HG03565 (cell line): Measurements from ENCODE around the gene DLG5.

ENCODE experiments used
- ATAC-seq: cut with Tn5 transposase; IDR thresholded peaks from one replicate; pipeline ENCODE4 v1.9.1; 2021; ENCODE audit warnings: mild to moderate bottlenecking, moderate library complexity; ENCODE audit not compliant: unreplicated experiment

The DLG5 gene

DNA sequence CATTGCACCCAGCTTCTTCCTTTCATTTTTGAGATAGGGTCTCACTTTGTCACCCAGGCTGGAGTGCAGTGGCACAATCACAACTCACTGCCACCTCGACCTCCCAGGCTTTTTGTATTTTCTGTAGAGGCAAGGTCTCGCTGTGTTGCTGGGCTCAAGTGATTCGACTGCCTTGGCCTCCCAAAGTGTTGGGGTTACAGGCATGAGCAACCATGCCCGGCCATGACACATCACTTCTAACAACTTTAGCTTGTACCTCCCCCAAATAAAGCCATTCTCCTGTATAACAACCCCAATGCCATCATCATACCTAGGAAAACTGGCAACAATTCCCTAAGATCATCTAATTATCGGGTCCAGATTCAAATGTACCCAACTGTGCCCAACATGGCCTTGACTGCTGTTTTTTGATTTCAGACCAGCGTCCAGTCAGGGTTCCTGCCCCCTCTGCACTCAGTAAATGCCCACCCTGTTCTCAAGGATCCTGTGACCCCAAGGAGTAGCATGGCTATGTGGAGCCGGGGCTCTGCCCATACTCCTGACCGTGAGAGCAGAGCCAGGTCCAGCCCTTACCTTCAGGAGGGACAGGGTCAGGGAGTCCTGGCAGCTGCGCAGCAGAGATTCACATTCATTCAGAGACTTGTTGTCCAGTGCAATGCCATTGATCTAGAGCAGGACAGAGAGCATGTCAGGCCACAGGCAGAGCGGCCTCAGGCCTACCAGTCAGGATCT, 102.6 kb downstream of the DLG5 start:
- ATAC-seq: no peak

DNA sequence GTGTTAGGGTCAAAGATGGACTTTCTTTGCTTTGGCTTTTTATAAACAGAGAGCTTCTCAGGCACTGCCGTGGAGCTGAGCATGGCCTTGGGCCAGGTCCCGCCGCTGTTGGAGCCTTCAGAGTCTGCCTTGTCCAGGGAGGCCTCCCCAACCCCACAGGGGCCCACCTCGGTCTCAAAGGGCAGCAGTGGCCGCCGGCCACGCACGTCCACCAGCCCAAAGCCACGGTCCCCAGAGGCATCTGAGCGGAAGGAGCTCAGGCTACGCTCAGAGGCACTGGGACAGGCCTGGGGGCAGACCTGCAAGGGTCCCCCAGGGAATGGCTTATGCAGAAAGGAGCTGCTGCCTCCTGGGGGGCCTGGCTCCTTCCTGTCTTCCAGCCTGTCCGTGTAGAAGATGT, 105.0 kb downstream of the DLG5 start:
- no peak for ATAC-seq

DNA sequence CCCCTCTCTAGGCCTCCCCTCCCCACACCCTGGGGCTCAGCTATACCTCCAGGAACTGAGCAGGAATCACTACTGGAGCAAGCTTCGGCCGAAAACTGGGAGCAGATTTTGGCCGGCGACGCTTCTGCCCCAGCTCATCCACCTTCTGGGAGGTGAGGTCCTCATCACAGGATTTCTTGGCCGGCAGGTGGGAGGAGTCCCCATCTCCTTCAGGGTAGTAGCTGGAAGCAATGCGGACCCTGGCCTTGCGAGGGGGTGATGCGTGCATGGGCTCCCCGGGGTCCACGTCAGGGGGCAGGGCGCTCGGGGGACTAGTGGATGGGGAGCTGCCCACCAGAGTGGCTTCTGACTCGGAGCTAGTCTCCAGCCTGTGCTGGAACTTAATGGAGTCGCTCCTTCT, 105.5 kb downstream of the DLG5 start:
- ATAC-seq: no peak

GRCh38 chr10:77820349-77820748, 106.2 kb downstream of the DLG5 start:
- ATAC-seq: no peak

DNA sequence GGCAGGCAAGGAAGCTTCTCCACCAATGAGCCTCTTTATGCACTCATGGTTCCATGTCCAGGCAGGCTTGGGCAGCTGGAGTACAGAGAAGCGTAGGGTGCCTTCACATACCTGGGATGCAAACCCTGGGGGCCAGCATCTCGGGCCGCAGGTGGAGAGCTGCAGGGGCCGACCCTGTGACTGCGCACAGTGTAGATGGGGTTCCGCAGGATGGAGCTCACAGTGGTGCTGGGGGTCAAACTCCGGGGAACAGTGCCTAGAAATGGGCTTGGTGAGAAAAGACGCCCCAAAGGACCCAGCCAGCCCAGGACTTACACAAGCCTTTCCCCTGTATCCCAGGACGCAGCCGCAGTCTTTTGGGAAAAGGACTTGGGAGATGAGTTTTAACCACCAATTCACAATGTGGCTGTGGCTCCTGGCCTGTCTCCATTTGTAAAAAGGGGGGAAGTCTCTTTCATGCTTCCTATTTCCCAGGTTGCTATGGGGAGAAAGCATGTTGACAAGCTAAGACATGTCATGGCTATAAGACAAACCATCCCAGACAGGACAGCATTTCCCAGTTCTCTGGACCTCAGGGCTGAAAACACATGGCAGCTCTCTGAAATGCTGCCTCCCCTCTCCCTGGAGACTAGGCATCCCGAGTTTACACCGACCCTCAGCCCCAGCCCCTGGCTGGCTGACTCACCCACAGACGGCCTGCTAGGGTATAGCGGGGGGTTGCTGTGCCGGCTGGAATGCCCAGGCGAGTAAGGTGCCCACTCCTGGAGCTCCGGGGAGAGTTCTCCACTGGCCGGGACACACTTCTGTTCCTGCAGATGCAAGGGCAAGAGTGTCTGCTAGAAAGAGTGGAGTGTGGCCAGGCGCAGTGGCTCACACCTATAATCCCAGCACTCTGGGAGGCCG, 107.1 kb downstream of the DLG5 start:
- no peak for ATAC-seq

DNA sequence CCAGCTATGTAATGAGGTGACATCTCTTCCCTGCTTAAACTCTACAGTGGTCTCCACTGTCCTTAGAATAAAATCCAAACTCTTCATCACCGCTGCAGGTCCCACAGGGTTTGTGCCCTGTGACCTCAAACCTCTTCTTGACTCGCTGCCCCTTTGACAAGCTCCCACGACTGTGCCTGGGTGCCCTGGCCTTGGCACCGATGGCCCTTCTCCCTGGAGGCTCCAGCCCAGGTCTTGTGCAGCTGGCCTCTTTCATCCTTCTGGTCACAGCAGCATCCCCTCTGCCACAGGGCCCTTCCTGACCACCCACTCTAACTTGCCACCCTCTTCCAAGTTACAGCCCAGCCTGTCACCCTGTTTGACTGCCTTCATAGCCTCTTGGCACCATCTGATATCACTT, 108.2 kb downstream of the DLG5 start:
- no peak for ATAC-seq

DNA sequence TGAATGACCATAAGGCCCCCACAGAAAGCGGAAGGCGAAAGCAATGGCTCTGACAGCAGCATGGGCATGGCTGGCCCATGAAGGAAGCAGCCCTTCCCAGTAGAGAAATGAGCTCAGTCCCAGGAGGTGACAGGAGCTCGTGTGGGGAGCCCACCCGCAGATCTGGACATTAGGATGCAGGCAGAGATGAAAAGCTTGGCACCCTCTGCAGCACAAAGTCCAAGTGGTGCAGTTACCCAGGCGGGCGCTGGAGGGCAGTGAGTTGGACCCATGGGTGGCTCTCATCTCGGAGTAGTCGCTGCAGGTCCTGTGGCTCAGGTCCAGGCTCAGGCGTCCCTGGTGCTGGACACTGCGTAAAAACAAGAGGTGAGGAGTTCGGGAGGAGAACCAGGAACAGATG, 109.0 kb downstream of the DLG5 start:
- no peak for ATAC-seq

DNA sequence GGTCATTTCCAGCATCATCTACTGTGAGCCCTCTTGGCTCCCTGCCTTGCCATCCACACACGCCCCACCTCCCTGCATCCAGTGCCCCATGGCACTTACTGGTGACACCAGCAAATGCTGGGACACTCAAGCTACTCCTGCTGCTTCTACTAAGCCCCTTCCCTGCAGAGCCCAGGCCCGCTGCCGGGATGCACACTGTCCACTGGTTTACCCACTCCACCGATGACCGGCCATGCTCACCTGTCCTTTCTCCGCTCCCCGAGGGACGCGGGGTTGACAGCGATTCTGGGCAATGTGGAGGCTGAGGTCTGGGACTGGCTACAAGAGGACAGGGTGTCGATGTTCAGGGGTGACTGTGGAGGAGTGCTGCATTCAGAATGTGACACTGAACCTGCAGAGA, 110.2 kb downstream of the DLG5 start:
- no peak for ATAC-seq

DNA sequence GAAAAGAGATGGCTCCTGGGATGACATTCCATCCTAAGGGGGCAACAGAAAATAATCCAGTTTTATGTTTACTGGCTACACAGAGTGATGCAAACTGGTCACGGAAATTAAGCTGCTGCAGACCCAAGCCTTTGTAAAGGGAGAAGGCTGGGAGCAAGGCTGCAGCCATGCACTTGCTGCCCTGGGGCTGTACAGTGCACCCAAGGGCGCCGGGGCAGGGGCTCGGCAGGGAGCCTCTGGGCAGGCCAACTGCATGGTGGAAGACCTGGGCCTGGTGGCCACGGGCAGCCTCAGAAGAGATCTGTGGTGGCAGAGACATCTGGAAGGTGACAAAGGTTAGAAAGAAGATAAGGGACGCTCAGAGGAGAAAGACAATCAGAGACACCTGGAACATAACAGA, 113.8 kb downstream of the DLG5 start:
- ATAC-seq: no peak

GRCh38 chr10:77811831-77812430, 114.6 kb downstream of the DLG5 start:
- no peak for ATAC-seq

DNA sequence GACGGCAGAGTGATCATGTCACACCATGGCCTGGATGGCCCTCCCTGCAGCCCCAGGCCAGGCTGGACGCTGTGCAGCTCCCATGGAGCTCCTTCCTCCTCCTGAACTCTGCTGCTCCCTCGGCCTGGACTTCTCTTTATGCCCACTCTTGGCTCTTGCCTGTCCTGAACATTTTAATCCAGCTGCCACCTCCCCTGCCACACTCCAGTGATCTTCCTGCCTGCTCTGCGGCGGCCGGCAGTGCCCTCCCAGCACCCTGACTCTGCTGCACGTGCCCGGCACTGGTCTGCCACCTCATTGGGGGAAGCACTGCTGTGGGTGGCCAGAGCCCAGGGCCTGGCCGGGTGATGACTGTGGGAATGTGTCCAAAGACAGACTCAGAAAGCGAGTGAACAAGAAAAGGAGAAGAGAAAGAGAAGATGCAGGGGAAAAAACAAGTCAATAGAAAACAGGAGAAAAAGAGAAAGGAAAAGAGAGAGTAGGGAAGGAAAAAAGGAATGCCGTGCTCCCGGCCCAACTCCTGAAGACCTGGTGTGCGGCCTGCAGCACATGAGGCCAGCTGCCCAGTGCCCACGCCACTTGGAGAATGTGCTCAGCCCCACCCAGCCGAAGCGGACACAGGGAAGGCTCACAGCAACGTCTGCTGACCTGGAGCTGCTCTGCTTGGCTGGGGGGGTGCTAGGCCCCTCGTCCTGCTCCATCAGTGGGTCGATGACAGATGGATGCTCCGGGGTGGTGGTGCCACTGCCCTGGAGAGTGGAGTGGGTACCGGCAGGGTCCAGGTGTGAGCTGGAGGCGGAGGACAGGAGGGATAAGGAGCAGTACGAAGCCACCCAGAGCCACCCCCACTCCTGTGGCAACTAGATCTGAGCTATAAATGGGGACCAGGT, 115.9 kb downstream of the DLG5 start:
- no peak for ATAC-seq

GRCh38 chr10:77809336-77809735, 117.2 kb downstream of the DLG5 start:
- ATAC-seq: no peak

- no peak for ATAC-seq
Observed at GRCh38 chr10:77807706-77808105, 118.8 kb downstream of the DLG5 start.

GRCh38 chr10:77806511-77807157, 119.9 kb downstream of the DLG5 start:
- ATAC-seq: no peak

DNA sequence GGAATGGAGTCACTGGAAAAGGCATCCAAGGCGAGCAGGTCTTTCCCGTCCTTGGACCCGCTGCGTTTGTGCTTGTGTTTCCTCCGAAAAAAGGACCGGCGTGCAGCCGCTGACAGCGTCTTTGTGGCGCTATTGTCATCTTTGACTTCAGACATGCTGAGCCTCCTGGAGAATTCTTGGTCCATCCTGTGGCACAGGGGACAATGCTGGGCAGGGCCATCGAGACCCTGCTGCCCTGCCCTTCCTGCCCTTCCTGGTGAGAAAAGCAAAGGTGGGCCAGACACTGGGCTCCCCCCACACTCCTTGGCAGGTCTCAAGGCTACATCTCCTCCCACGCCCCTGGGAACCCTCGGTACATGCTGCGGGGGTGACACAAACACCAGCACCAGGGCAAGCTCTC, 120.9 kb downstream of the DLG5 start:
- ATAC-seq: no peak

- ATAC-seq: no peak
Observed at GRCh38 chr10:77804371-77804770, 122.2 kb downstream of the DLG5 start.

DNA sequence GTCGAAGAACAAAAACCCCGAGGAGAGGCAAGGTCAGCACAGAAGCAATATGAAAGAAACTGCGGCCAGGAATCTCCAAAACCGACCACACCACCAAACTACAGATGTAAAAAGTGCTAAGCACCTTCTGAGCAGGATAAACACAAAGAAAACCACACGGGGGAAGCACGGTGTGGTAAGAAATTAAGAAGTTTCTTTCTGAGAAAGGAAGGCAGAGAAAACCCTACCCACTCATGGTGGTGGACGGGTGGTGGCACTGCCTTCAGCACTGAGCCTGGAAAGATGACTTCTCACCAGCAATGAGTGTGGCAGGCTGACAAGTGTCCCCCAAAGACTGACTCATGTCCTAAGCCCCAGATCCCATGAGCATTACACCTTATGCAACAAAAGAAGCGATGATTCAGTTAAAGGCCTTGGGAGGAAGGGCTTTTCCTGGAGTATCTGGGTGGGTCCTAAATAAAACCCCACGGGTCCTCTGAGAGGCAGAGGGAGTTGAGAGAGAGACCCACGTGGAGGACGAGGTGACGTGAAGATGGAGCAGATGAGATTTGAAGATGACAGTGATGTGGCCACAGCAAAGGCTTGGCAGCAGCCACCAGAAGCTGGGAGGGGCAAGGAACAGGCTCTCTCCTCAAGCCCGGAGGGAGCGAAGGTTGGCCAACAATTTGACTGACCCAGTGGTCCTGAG, 124.9 kb downstream of the DLG5 start:
- ATAC-seq: peak; percentile 66

GRCh38 chr10:77800738-77801266, 125.8 kb downstream of the DLG5 start:
- no peak for ATAC-seq

DNA sequence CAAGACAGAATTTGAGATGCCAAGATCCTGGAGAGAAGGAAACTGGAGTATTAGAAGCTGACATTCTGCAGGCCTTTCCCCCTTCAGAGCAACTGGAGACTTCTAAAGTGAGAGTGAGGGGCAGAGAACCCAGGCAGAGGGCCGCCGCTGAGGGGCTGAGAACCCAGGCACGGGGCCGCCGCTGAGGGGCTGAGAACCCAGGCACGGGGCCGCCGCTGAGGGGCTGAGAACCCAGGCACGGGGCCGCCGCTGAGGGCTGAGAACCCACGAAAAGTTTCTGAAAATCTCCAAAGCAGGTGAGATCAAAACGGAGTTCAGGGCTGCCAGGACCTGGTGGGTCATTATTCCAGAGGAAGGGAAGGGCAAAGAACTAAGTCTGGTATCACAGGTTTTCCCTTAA, 126.2 kb downstream of the DLG5 start:
- no peak for ATAC-seq

GRCh38 chr10:77799352-77799751, 127.2 kb downstream of the DLG5 start:
- ATAC-seq: no peak
